Mesenchymal stem cell (in vitro differentiated cells and primary cell): ENCODE data around the gene CHRDL2.
"Not testable (repeated sequence)": the region's sequence is repeated elsewhere in the genome, so short reads cannot be mapped to it uniquely, and the experiment has no call there.

Source experiments
- DNase-seq: peaks from one replicate; pipeline ENCODE4 v3.0.0-alpha.2; 2013
- H2AFZ ChIP-seq: one replicate; pipeline ENCODE4 v1.6.1; 2013; ENCODE audit warnings: low read depth, mild to moderate bottlenecking, control low read depth, inconsistent platforms, low read length, moderate library complexity
- H2AK5ac ChIP-seq: 2 replicates; pipeline ENCODE4 v1.6.1; 2013; ENCODE audit warnings: low read length, moderate library complexity, mild to moderate bottlenecking, inconsistent platforms; ENCODE audit not compliant: severe bottlenecking
- H2BK120ac ChIP-seq: one replicate; pipeline ENCODE4 v1.6.1; 2013; ENCODE audit warnings: low read depth, mild to moderate bottlenecking, inconsistent platforms, low read length, moderate library complexity
- H2BK12ac ChIP-seq, 2 experiments: one replicate each; pipeline ENCODE4 v1.6.1; 2013; ENCODE audit warnings: inconsistent platforms in 2 of 2, low read length in 2 of 2, mild to moderate bottlenecking in 2 of 2, moderate library complexity in 2 of 2, control low read depth in 1 of 2
- H2BK15ac ChIP-seq: one replicate; pipeline ENCODE4 v1.6.1; 2013; ENCODE audit warnings: mild to moderate bottlenecking, low read depth, inconsistent platforms; ENCODE audit not compliant: poor library complexity, severe bottlenecking
- H2BK5ac ChIP-seq: 2 replicates; pipeline ENCODE4 v1.6.1; 2013; ENCODE audit warnings: low read depth, mild to moderate bottlenecking, low read length, control low read depth, inconsistent platforms; ENCODE audit not compliant: poor library complexity, severe bottlenecking
- H3K14ac ChIP-seq, 2 experiments: one replicate each; pipeline ENCODE4 v1.6.1; 2013; ENCODE audit warnings: inconsistent platforms in 2 of 2, low read length in 2 of 2, control low read depth in 1 of 2, mild to moderate bottlenecking in 1 of 2, moderate library complexity in 1 of 2
- H3K18ac ChIP-seq, 2 experiments: one replicate each; pipeline ENCODE4 v1.6.1; 2013; ENCODE audit warnings: inconsistent platforms in 2 of 2, low read length in 2 of 2, control low read depth in 1 of 2, low read depth in 1 of 2, mild to moderate bottlenecking in 1 of 2
- H3K23ac ChIP-seq, 2 experiments: one replicate each; pipeline ENCODE4 v1.6.1; 2013; ENCODE audit warnings: inconsistent platforms in 2 of 2, low read length in 2 of 2, mild to moderate bottlenecking in 2 of 2, moderate library complexity in 2 of 2, control low read depth in 1 of 2
- H3K27ac ChIP-seq: 2 replicates; pipeline ENCODE4 v1.5.1; 2013; ENCODE audit warnings: mild to moderate bottlenecking, moderate library complexity, low read length, control low read depth, inconsistent platforms; ENCODE audit not compliant: poor library complexity, severe bottlenecking
- H3K27me3 ChIP-seq, 2 experiments: 2 replicates each; pipeline versions ENCODE4 v1.6.1 to v1.7.0; 2013; ENCODE audit warnings: low read length in 2 of 2, mild to moderate bottlenecking in 2 of 2, moderate library complexity in 2 of 2, control low read depth in 1 of 2, inconsistent platforms in 1 of 2; ENCODE audit not compliant: control insufficient read depth in 1 of 2, insufficient read depth in 1 of 2
- H3K36me3 ChIP-seq, 2 experiments: 2 replicates each; pipeline versions ENCODE4 v1.6.1 to v1.7.0; 2013; ENCODE audit warnings: low read length in 2 of 2, control low read depth in 1 of 2, inconsistent platforms in 1 of 2, low read depth in 1 of 2, mild to moderate bottlenecking in 1 of 2; ENCODE audit not compliant: insufficient read depth in 2 of 2, control insufficient read depth in 1 of 2
- H3K4ac ChIP-seq, 2 experiments: one replicate each; pipeline ENCODE4 v1.6.1; 2013; ENCODE audit warnings: inconsistent platforms in 2 of 2, low read length in 2 of 2, mild to moderate bottlenecking in 2 of 2, moderate library complexity in 2 of 2, control low read depth in 1 of 2, low read depth in 1 of 2
- H3K4me1 ChIP-seq: 2 replicates; pipeline ENCODE4 v1.6.1; 2013; ENCODE audit warnings: low read depth, low read length, control low read depth; ENCODE audit not compliant: control insufficient read depth, insufficient read depth
- H3K4me2 ChIP-seq: 2 replicates; pipeline ENCODE4 v1.6.1; 2013; ENCODE audit warnings: low read length, mild to moderate bottlenecking, inconsistent platforms; ENCODE audit not compliant: poor library complexity, severe bottlenecking
- H3K4me3 ChIP-seq, 2 experiments: 2 replicates each; pipeline versions ENCODE4 v1.5.1 to v1.7.0; 2013; ENCODE audit warnings: low read length in 2 of 2, mild to moderate bottlenecking in 2 of 2, control low read depth in 1 of 2, low read depth in 1 of 2; ENCODE audit not compliant: insufficient read depth in 1 of 2
- H3K79me1 ChIP-seq: replicated peaks from 2 replicates; pipeline ENCODE4 v1.6.1; 2013; ENCODE audit warnings: mild to moderate bottlenecking, control low read depth, low read length, inconsistent platforms; ENCODE audit not compliant: poor library complexity, severe bottlenecking
- H3K9ac ChIP-seq: 2 replicates; pipeline ENCODE4 v1.7.0; 2013; ENCODE audit warnings: mild to moderate bottlenecking, low read length, moderate library complexity
- H3K9me3 ChIP-seq: 2 replicates; pipeline ENCODE4 v1.7.0; 2013; ENCODE audit warnings: mild to moderate bottlenecking, low read length; ENCODE audit not compliant: control insufficient read depth
- H4K8ac ChIP-seq: one replicate; pipeline ENCODE4 v1.6.1; 2013; ENCODE audit warnings: inconsistent platforms, mild to moderate bottlenecking, low read length, moderate library complexity
- H4K91ac ChIP-seq: one replicate; pipeline ENCODE4 v1.6.1; 2013; ENCODE audit warnings: mild to moderate bottlenecking, low read length, inconsistent platforms
- WGBS: methylation state at CpG from one replicate; pipeline ENCODE4 v1.1.7; 2013; ENCODE audit warnings: mixed read lengths; 5-methylcytosine and 5-hydroxymethylcytosine counted together

The CHRDL2 gene

DNA sequence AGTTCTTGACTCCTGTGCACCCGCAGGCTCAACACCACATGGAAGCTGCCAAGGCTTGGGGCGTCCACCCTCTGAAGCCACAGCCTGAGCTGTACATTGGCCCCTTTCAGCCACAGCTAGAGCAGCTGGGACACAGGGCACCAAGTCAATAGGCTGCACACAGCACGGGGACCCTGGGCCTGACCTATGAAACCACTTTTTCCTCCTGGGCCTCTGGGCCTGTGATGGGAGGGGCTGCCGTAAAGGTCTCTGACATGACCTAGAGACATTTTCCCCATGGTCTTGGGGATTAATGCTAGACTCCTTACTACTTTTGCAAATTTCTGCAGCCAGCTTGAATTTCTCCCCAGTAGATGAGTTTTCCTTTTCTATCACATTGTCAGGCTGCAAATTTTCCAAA is 72.1 kb downstream of the CHRDL2 start:
- H3K79me1 ChIP-seq, H3K18ac ChIP-seq, H3K36me3 ChIP-seq, H3K9ac ChIP-seq, H4K8ac ChIP-seq, H2AFZ ChIP-seq, H3K14ac ChIP-seq, H3K27me3 ChIP-seq, H2BK120ac ChIP-seq, H4K91ac ChIP-seq, H3K27ac ChIP-seq, H3K4ac ChIP-seq, H3K9me3 ChIP-seq, H2BK15ac ChIP-seq, H2BK12ac ChIP-seq, H3K23ac ChIP-seq, H2BK5ac ChIP-seq, H3K4me1 ChIP-seq, H3K4me3 ChIP-seq, H2AK5ac ChIP-seq, DNase-seq, H3K4me2 ChIP-seq: not testable (repeated sequence)
- 49% methylated on average over 4 of the region's 4 CpGs for WGBS

GRCh38 chr11:74654976-74655375 is 76.2 kb downstream of the CHRDL2 start:
- DNase-seq = no peak
- Histone ChIP-seq H3K9me3 (no peaks in the 10 kb centered on the region), H3K79me1 (peaks cover 2% of the 10 kb centered on the region), H4K91ac (no peak overlapping the region), H3K4me3 (no peak overlapping the region), H3K36me3 (no peaks in the 10 kb centered on the region), H2BK12ac (no peak overlapping the region), H3K23ac (no peak overlapping the region), H2BK5ac (no peak overlapping the region), H2AFZ (no peak overlapping the region), H2BK15ac (no peak overlapping the region), H3K27ac (no peak overlapping the region), H3K18ac (no peak overlapping the region), H3K9ac (no peak overlapping the region), H2AK5ac (no peak overlapping the region), H4K8ac (no peak overlapping the region), H3K4ac (no peak overlapping the region), H3K4me1 (peaks cover 2% of the 10 kb centered on the region), H3K14ac (no peak overlapping the region), H3K4me2 (no peak overlapping the region), H2BK120ac (no peak overlapping the region), H3K27me3 (no peaks in the 10 kb centered on the region)
- 94% methylated on average over 4 of the region's 5 CpGs for WGBS

DNA sequence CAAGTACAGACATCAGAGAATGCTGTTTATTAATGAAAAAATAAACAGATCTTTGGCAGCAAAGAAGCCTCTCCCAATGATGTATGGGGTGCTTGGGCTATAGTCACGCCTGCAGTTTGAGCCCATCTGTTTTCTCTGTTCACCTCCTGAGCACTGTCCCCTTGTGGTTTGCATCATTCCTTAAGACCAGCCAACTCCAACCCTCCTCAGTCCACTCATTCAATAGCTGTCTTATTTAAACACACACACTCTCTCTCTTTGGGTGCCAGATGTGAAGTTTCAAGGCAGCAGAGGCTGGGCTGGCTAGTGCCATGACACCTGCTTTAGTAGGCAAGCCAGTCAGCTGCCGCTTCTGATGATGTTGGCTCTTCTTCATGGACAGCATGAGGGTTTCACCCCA is 80.7 kb downstream of the CHRDL2 start:
- H2BK12ac ChIP-seq = no peak overlapping the region
- no peaks in the 10 kb centered on the region for H3K27me3 ChIP-seq
- H3K27ac ChIP-seq = no peak overlapping the region
- peaks cover 4% of the 10 kb centered on the region for H3K4me1 ChIP-seq
- H4K91ac ChIP-seq = no peak overlapping the region
- H3K79me1 ChIP-seq = peaks cover 5% of the 10 kb centered on the region
- H3K9ac ChIP-seq = no peak overlapping the region
- no peak overlapping the region for H3K4ac ChIP-seq
- no peak overlapping the region for H2BK15ac ChIP-seq
- H3K14ac ChIP-seq = no peak overlapping the region
- peaks cover 0 to 3% of the 10 kb centered on the region in 2 experiments for H3K36me3 ChIP-seq
- H2BK120ac ChIP-seq = no peak overlapping the region
- no peak overlapping the region for H3K23ac ChIP-seq
- no peaks in the 10 kb centered on the region for H3K9me3 ChIP-seq
- H2BK5ac ChIP-seq = no peak overlapping the region
- H3K4me3 ChIP-seq = peak overlapping the region in 1 of 2 experiments; percentile 44
- no peak overlapping the region for H3K18ac ChIP-seq
- no peak overlapping the region for H2AFZ ChIP-seq
- H3K4me2 ChIP-seq = no peak overlapping the region
- DNase-seq = peak; percentile 88
- H4K8ac ChIP-seq = no peak overlapping the region
- 36% methylated on average over 2 of the region's 2 CpGs for WGBS
- no peak overlapping the region for H2AK5ac ChIP-seq

DNA sequence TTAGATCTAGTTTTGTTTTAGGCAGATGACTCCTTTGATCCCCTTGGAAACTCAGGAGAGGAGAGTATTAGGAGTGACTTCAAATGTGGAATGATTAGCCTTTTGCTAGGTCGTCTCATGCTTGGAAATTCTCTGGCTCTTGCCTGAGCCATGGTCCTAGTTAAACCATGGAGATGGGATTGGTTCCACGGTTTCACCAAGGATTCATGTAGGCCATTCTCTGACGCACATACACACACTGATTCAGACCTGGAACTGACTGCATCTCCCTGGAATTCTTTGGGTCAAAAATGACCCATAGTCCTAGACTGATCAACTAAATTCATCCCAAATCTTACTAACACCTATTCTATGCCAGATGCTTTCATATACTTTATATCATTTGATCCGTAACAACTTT is 82.3 kb downstream of the CHRDL2 start:
- no peak overlapping the region for H4K91ac ChIP-seq
- H3K9ac ChIP-seq = no peak overlapping the region
- no peak overlapping the region for H2AK5ac ChIP-seq
- H2BK5ac ChIP-seq = no peak overlapping the region
- H2BK12ac ChIP-seq = no peak overlapping the region
- no peak overlapping the region for H3K23ac ChIP-seq
- H3K27me3 ChIP-seq = no peaks in the 10 kb centered on the region
- H4K8ac ChIP-seq = no peak overlapping the region
- no peak overlapping the region for H2BK15ac ChIP-seq
- no peak overlapping the region for H3K18ac ChIP-seq
- no peak overlapping the region for H3K14ac ChIP-seq
- peaks cover 0 to 3% of the 10 kb centered on the region in 2 experiments for H3K36me3 ChIP-seq
- H2BK120ac ChIP-seq = no peak overlapping the region
- no peak for DNase-seq
- H3K4me2 ChIP-seq = no peak overlapping the region
- H2AFZ ChIP-seq = no peak overlapping the region
- H3K79me1 ChIP-seq = peaks cover 5% of the 10 kb centered on the region
- H3K27ac ChIP-seq = no peak overlapping the region
- H3K9me3 ChIP-seq = no peaks in the 10 kb centered on the region
- WGBS = 99% methylated on average over 4 of the region's 4 CpGs
- H3K4me3 ChIP-seq = no peak overlapping the region
- H3K4me1 ChIP-seq = peaks cover 4% of the 10 kb centered on the region
- no peak overlapping the region for H3K4ac ChIP-seq
